GM11168 (cell line): ENCODE results near the gene SLC24A3.

ENCODE experiments used
- in situ Hi-C: fragments of 300-500 bp; cut with MboI; formaldehyde crosslinking; loops from one replicate; pipeline ENCODE4 v1.12.0; 2022; ENCODE audit warnings: low sequenced_read_pairs; ENCODE audit not compliant: unreplicated experiment

Gene SLC24A3

DNA sequence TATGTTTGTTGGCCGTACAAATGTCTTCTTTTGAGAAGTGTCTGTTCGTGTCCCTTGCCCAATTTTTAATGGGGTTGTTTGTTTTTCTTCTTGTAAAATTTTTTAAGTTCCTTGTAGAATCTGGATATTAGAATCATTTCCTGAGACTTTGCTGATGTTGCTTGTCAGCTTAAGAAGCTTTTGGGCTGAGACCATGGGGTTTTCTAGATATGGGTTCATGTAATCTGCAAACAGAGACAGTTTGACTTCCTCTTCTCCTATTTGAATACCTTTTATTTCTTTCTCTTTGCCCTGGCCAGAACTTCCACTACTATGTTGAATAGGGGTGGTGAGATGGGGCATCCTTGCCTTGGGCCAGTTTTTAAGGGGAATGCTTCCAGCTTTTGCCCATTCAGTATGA, 82.6 kb downstream of the SLC24A3 start:
- in situ Hi-C loops, result no loop called here

DNA sequence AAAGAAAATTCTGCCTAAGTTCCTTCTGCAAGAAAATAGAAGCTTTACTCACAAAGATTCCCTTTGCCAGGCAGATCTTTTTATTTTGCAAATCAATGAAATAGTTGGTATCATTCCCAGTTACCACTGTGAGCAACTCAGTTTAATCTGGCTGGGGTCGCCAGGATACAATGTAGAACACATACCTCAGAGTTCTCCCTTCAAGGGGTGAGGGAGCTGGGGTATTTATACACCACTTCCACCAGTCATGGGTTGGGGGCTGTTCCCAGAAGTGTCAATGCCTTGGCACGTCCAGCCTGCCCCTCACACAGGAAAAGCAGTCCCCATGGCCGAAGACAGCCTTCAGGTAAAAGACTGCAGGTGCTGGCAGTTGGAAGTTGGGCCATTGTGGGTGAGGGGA, 86.2 kb downstream of the SLC24A3 start:
- in situ Hi-C loops, result no loop called here

DNA sequence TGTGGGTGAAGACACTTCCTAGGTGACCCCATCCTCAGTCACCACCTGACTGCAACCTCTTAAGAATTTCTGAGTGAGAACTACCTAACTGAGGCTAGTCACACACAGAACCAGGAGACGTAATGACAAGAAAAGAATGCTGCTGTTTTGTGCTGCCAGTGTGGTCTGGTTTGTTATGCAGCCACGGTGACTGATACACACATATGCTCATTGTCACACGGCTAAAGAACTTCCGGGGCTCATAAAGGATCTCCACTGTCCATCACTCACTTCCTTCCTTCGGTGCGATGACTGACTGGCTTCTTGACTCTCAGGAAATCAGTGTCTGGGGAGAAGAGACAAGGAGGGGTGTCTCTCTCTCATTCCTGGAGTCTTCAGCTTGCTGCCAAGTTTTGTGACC, 88.0 kb downstream of the SLC24A3 start:
- in situ Hi-C loops, result no loop called here

DNA sequence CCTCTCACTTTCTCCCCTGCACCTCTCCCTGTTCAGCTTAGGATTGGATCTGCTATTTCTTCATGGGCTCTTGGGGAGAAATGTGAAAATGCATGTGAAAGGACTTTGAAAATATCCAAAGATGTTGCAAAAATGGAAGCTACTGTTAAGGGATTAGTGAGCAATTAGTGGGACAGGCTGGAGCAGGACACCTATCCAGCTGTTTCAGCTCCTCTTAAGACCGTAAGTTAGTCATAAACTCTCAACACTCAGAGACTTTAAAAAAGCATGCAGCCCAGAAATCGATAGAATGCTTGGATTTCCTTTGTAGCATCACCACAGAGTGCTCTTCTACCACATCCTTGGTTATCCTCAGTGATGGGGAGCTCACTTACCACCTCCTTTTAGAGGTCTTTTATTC, 88.7 kb downstream of the SLC24A3 start:
- in situ Hi-C loops, result no loop called here

DNA sequence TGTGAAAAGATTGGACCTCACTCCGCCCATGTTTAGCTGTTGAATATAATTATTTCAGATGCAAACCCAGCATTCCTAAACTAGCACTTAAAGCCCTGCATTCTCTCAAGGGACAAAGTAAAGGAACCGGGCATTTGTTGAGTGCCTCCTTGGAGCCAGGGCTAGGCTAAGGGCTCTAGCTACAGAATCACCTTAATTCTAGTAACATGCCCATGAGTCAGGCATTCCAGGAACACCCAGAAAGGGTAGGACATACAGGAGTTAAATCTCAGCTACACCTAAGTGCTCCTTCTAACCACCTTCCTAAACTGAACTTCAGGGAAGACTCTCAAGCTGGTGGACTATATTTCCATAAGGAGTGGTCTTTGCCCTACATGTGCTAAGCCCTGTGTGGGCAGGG, 89.4 kb downstream of the SLC24A3 start:
- in situ Hi-C loops, result no loop called here

DNA sequence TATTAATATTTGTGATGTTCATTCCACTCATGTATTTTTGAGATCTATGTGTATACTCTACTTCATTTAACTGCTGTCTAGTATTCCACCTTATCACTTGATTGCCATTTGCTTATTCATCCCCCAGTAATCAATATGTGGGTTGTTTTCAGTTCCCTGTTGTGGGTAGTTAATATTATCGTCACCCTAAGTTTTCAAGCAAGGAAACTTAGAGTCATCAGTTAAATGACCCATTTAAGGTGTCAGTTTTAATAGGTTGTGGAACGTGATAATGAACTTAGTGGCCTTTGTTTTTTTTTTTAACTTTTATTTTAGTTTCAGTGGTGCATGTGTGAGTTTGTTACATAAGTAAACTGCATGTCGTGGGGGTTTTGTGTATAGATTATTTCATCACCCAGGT, 90.3 kb downstream of the SLC24A3 start:
- in situ Hi-C loops, result no loop called here

DNA sequence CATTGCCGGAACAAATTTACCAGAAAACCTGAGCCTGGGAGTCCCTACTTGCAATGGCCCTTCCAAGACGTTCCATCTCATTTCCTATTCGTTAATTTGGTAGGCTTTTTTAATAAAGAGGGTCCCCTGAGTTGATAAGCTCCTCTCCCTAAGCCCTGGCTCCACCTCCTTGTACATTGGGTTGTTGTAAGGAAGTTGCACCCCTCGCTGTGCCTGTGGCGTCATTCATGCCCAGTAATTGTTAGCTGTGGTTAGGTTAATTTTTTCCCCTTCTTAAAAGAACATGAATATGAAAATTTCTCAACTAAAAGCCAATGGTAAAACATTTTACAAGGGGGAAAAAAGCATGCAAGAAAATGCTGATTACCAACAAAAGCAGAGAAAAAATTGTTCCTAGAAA, 91.9 kb downstream of the SLC24A3 start:
- in situ Hi-C loops, result no loop called here

DNA sequence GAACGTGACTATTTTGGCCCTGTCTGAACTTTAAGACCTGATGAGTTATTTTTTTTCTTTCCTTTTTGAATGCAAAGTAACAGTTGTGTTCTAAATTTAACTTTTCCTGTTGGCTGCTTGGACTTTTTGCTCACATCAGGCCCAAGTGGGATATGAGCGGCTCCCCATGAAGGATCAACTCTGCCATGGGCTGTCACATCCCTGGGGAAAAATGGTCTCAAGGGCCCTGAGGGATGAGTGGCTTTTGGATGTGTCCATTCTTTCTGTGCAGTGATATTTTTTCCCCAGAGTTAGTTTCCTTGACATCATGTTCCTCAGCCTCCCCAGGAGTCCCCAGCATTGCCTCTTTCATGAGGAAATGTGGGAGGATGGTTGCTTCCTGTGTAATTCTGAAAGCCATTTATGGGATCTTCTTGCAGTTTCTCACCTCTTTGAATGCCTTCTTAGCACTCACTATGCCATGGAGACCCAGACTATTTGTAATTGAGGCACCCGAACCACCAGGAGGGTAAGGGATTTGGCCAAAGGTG, 92.5 kb downstream of the SLC24A3 start:
- in situ Hi-C loops, result no loop called here

DNA sequence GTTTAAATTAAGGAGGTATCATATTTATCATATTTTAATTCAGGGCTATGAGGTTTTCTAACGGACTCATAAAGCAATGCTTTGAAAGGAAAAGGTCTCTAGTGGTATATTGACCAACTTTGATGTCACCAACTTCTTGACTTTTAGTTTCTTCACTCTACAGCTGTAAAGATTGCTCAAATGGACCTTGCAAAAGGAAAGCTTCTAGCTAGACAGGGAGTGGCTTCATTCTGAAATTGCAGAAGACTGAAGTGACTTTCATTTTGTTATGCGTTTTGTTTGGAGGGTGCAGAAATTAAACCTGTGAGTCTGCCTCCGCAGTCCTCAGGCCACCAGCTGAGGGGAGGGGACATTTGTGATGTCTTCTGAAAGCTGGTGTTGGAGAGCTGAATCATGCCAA, 95.7 kb downstream of the SLC24A3 start:
- in situ Hi-C loops, result no loop called here

DNA sequence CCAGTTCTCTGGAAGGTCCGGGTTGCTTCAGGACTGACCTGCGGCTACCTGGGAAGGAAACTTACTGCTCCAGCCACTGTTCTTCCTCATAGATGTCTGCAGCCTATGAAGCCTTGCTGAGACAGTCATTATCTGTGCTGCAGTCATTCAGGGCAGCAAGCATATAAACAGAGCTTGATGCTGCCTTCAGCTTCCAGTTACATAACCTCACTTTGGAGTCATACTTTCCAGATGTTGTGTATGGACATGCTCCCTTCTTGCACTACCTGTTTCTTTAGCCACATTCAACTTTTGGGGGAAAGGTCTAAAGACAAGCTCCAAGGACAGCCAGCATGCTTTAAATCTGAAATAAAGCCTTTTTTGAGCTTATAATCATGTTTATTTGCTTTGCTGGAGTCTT, 98.1 kb downstream of the SLC24A3 start:
- in situ Hi-C loops, result no loop called here

DNA sequence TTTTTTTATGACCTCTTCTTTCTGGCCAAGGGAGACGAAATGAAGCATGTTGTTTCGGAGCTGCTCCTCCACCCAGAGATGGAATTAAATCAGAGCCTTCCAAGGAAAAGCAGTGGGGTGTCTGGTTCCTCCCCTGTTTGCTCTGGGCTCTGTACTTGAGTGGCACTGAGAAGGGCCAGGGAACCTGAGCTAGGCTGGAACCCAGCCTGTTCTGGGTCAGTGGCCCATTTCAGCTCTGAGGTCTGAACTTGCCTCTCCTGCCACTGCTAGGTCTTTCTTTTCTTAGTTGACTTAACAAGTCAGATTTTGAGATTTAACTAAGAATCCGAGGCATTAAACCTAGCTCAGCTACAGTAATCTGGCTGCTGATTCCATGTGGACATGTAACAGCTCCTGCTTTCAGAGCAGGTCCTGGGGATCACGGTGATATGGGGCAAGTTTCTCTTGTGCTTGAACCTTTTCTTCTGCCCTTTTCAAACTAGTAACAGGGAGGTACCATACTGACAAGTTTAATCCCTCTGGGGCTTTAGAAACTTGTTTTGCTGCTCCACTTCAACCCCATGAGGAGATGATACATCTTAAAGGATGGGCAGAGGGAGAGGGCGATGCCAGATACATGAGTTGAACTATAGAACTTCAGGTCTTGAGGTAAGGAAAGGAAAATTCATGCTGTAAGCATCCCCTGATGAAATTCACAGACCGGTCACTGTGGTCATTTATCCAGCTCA, 101.1 kb downstream of the SLC24A3 start:
- in situ Hi-C loops, result no loop called here

DNA sequence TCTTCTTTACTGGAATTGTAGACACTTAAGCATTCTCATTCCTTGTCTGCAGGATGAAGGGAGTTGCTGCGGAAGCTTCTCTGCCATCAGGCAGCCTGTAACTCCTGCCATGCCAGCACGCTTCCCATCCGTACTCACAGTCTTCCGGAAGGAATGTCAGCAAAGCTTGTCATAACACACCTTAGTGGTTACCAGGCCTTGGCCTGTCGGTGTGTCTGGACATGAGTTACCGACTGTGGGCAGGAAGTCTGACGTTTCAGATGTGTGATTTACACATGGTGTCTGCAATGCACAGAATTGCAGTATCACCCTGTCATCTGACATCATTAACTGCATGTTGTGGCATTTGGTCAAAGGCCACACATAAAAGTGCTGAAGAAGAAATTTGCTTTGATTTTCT, 102.2 kb downstream of the SLC24A3 start:
- in situ Hi-C loops, result no loop called here

DNA sequence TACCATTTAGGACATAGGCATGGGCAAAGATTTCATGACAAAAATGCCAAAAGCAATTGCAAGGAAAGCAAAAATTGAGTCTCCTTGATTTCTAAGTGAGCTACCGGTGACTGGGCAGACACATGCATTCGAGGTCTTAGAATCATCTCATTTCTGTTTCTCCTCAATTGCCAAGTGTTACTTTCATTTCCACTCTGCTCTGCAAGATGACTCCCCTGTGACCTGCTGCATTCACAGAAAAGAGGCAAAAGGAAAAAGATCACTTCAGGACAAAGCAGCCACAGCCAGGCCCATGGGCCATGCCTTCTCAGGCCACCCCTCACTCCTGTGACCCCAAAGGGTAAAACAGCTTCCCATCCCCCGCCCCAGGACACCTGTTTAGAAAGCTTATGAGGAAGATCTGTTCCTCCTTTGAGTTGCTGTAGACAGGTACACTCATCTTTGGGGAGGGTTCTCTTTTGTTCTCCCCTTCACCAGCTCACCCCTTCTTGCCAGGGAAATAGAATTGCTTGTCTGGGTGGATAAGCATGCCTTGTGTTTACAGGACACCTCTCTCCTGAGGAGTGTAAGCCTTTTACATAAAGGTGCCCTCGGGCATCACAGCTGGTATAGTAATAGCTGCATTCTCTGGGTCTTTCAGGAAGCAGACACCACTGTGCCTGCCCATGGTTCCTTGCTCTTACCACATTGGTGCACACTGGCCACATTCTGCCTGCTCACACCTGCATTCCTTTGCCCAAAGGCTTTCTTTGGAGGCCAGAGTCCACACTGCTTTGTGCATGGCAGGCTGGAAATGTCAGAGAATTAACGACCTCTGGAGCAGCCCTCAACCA, 105.0 kb downstream of the SLC24A3 start:
- in situ Hi-C loops, result no loop called here

DNA sequence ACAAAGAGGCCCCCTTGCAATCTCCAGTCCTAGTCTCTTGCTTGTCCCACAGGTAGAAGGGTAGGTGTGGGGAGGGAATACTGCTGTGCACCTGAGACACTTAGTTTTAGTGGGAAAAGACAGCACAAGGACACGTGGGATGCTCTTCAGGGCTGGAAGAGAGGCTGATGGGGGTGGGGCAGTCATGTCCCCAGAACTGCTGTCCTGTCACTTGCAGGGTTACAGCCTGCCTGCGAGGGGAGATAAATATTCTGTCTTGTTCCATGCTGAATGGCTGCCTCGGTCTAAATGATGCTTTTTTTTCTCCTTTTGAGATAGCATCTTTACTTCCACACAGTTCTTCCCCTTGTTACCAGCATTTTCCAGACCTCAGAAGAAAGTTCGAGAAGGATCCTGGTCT, 106.2 kb downstream of the SLC24A3 start:
- in situ Hi-C loops, result no loop called here

DNA sequence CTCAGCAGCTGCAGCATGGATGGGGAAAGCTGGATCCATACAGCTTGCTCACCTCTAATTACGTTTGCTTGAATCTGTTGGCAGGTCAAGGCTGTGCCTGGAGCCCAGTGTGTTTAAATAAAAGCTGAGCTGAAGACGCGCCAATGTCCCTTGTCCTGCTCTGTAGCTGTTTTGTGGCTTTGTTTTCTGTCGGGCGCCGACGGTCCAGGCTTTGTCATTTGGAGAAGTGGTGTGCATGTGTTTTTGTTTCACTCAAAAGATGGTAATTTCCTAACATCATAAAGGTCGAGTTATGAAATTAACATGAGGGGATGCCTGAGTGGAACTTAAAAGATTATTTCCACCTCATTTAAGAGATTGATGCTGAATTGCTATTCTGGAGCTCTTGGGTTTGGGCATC, 107.6 kb downstream of the SLC24A3 start:
- in situ Hi-C loops, result no loop called here

DNA sequence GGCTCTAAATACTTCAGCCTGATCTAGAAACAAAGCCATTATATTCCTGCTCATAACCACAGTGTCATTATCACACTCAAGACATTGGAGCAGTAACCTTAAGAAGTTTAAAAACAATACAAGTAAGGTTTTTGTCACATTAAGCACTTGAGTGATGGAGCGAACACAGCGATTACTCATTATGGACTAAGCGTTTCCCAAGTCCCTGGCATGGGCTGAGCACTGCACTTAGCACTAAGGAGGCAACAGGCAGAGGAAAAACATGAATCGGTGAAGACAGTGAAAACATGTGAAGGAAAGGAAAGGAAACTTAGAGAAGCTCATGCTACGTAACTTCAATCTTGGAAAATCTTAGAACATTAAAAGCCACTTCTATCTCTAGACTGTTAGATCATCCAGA, 108.7 kb downstream of the SLC24A3 start:
- in situ Hi-C loops, result no loop called here

DNA sequence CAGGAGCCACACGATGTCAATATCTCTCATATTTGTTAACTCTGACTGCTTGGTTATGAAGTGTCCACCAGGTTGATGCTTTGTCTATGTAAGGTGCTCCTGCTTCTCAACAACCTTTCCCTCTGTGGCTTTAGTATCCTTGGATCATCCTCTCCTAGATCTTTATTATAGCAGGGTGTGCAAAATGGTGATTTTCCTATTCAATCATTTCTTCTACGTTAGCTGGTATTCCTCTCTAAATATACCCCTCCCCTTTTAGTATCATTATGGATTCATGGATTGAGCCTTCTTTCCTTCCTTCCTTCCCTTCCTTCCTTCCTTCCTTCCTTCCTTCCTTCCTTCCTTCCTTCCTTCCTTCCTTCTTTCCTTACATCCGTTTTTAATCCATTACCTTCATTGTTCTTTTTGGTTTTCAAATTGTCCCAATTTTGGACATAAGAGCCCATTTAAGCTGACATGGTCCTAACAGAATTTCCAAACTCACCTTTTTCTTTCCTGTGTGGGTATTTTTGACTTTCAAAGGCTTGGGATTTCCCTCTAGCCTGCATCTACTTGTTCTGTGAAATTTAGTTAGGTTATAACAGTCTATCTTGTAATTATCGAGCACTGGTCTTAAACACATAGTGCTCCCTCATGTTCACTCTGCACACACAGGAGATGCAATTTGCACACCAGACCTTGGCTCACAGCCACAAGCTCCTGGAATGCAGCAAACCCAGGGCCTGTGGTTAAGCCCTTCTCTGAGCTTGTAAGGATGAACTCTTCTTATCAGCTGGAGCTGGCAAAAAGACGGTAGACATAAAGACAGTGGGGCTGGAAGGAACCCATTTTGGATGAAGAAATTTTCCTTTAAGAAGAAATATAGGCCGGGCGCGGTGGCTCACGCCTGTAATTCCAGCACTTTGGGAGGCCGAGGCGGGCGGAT, 109.9 kb downstream of the SLC24A3 start:
- in situ Hi-C loops, result no loop called here

DNA sequence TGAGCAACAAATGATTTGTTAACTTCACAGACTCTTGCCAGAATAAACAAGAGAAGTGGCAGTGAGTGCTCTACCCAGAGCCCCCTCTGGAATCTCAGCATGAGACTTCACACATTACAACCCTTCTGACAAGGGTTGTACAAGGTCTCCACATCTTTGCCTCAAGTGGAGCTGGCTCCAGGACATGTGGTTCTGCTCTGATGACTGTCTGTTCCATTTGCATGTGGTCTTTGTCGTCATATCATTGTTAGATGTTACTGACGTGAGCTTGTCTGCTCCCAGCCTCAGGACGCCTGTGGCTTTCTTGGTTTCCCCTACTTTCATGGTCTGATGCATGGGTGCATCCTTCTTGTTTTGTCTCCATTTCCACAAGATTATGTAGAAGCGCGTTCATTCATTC, 115.0 kb downstream of the SLC24A3 start:
- in situ Hi-C loops, result no loop called here

DNA sequence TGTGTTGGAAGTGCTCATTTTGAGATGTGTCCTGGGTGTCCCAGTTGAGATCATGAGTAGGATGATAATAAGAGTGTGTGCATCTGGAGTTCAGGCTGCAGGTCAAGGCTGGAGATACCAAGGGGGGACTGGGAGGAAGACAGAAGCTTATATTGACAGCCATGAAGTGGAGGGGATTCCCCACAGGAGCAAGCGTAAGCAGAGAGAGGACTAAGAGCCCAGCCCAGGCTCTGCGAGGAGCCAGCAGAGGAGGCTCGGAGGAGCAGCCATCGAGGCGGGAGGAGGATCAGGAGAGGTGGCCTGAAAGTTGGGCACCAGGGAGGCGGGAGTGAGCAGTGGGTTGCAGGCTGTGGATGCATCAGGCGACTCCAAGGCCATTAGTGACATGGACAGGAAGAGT, 116.2 kb downstream of the SLC24A3 start:
- in situ Hi-C loops, result no loop called here

DNA sequence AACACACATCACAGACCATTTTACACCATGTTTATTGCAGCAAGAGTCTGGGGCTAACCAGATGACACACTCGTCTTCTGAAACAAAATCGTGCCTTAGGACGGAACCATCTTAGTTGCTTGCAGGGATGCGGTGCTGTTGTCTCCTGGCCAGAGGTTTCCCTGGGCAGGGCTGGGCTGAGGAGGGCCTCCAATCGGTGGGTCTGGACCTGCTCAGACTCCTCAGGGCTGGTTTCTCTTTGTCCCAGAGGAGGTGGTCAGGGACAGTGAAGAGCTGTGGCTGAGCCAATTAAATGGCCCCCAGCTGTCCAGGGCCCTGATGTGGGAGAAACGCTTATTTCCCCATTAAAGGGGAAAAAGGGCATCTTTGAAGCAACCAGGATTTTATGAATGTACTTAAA, 117.6 kb downstream of the SLC24A3 start:
- in situ Hi-C loops, result no loop called here

DNA sequence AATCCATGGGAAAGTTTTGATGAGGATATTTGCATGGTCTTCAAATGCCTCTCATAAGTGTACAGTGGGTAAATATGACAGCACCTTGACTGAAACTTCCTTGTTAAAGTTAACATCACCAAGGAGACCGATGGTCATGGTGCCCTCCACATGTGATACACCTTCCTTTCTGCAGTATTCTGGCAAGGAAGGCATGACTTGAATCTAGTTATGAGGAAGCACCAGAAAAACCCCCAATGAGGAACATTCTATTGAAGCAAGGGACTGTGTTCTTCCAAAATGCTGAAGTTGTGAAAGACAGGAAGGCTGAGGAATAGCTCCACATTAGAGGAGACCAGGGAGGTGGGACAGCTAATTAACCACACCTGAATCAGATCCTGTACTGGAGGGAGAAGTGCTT, 118.3 kb downstream of the SLC24A3 start:
- in situ Hi-C loops, result no loop called here
